GM21381 (cell line): ENCODE data around the gene NCKAP5.

Source experiments
- ATAC-seq: cut with Tn5 transposase; IDR thresholded peaks from one replicate; pipeline ENCODE4 v1.9.1; 2021; ENCODE audit warnings: mild to moderate bottlenecking, moderate library complexity; ENCODE audit not compliant: unreplicated experiment

Gene NCKAP5

DNA sequence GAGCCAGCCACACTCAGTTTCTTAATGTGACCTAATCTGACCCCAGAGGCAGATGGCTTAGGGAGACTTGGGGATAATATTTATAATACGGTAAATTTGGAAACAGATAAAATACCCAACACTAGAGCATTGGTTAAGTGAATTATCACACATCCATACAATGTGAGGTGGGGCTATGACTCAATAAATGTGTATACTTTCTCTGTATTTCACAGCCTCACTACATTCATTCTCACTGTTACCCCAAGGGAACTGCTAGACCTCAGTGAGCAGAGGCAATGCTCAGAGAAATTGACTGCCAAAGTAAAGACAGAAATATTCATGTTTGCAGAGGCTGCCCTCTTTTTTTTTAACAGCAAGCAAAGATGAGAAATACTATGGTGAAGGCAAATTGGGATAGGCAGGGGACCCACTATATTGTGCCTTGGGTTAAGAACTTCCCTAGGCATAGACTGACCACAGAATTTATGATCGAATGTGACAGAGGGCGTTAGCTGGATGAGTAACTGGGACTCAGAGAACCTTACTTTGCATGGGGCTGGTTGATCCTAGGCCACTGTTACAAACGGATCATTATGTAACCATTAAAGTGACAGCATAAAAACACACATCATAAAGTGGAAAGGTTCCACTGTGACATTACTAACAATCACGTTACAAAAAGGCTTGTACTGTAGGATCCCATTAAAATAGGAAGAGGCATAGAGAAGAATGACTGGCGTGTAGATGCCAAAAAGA lies 652.3 kb downstream of the NCKAP5 start:
- ATAC-seq: no peak

DNA sequence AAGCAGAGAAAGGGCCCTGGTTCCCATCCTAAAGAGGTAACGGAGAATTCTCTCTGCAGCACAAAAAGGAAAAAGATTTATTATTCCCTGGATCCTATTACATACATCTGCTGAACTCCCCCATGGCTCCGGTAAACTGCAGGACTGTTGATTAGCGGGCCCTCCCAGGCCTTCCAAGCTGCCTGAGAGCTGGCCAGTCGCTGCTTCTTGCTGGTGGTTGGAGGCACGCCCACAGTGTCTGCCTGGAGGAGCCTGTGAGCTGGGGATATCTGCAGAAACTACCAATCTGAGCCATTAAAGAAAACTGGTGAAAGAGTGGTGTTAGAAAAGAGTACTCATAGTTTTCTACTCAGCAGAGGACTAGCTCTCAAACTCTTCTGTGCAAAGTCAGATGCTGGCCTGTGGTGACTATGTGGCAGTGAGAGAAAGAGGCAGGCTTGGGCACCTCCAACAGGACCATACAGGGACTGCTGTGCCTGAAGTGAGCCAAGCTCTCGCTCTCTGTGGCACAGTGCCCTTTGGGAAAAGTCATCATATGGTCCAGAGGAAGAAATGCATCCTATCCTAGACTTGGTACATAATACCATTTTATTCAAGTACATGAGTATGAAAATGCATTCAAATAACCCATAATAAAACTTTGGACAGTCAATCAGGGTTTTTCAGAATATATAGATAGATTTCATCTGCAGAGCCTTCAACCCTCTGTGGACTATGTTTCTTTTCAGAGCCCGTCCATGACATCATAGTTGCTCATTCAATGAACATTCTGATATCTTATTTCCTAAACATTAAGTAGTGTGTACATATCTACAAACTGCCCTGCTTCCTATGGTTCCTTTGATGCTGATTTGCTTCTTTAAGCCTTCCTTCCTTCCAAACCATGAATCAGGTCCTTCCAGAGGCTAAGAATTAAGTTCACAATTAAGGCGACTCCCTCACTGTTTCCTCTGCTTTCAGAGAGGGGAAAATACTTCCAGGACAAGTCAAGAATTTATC lies 656.2 kb downstream of the NCKAP5 start:
- ATAC-seq: no peak

DNA sequence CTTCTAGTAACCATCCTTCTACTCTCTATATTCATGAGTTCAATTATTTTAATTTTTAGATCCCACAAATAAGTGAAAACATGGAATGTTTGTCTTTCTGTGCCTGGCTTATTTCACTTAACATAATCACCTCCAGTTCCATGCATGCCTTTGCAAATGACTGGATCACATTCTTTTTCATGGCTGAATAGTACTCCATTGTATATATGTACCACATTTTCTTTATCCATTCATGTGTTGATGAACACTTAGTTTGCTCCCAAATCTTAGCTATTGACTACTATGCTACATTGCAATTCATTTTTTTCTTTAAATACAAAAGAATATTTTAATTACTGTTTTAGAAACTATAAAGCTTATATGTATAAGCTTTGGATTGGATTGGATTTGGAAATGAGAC lies 657.8 kb downstream of the NCKAP5 start:
- ATAC-seq: no peak

DNA sequence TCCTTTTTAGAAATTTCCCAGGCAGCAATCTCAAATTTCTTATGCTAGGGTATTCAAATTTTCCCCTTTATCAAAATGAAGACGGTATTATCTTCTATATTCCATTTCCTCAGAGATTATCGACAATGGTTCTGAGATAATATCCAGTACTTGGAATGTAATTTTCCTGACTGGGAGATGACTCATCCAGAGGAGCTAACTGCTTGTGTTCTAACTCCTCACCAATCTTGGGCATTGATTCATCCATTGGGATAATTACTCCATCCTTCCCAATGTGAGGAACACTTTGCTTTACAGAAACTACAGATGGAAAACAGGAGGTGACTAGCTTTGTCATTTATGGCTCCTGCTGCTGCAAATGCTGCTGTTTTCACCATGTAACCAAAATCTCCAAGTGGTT lies 658.8 kb downstream of the NCKAP5 start:
- no peak for ATAC-seq

- ATAC-seq: no peak
These were observed 664.0 kb downstream of the NCKAP5 start for GRCh38 chr2:132904142-132904842.

DNA sequence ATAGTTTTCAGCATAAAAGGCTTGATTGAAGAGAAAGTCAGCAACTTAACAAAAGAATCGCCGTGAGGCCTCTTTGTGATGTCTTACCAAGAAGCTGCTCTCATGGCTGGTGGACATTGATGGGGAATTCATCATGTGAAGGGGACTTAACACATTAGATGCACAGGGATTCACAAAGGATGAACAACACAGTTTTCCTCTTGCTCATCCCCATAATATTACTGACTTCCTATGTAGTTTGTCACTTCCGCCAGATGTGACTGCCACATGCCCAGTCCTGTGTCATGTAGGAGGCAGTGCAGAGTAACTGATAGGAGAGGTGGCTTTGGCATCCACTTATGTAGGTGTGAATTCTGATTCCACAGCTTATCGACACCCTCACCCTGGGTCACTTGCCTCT lies 665.6 kb downstream of the NCKAP5 start:
- no peak for ATAC-seq

DNA sequence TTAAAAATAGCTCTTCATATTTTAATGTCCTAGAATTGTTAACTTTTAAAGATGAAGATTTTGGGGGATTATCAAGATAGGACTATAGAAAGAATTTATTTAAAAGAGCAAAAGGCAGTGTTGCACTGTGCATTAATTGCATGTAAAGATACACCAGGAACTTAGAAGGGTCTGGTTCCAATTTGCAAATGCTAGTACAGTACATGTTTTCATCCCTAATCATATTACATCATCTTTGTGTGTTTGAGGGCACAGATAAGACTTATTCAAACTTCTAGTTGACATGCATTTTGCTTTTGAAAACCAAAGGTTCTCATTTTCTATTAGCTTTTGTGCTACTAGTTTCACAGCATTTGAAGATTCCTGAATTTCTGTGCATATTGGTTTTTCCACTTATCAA lies 666.6 kb downstream of the NCKAP5 start:
- no peak for ATAC-seq

GRCh38 chr2:132897111-132897510 lies 671.2 kb downstream of the NCKAP5 start:
- no peak for ATAC-seq

- ATAC-seq: no peak
These were observed 672.2 kb downstream of the NCKAP5 start for GRCh38 chr2:132896073-132896472.

- ATAC-seq: no peak
These were observed 676.8 kb downstream of the NCKAP5 start for GRCh38 chr2:132891498-132891897.

DNA sequence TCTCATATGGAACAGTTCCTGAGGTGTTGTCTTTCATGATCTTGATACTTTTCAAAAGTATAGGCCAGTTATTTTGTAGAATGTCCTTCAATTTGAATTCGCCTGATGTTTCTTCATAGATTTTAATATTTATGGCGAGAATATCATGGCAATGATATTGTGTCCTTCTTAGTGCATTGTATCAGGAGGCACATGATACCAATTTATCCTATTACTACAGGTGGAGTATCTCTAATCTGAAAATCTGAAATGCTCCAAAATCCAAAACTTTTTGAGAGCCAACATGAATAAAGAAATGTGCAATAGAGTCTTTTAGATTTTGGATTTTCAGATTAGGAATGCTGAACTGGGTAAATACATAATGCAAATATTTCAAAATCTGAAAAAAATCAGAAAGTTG lies 681.7 kb downstream of the NCKAP5 start:
- ATAC-seq: no peak

GRCh38 chr2:132884705-132885104 lies 683.6 kb downstream of the NCKAP5 start:
- ATAC-seq: no peak

- ATAC-seq: no peak
These were observed 684.0 kb downstream of the NCKAP5 start for GRCh38 chr2:132884292-132884691.

- no peak for ATAC-seq
These were observed 684.8 kb downstream of the NCKAP5 start for GRCh38 chr2:132883430-132883829.

- ATAC-seq: no peak
These were observed 686.7 kb downstream of the NCKAP5 start for GRCh38 chr2:132881546-132881945.

GRCh38 chr2:132877923-132878322 lies 690.3 kb downstream of the NCKAP5 start:
- no peak for ATAC-seq

DNA sequence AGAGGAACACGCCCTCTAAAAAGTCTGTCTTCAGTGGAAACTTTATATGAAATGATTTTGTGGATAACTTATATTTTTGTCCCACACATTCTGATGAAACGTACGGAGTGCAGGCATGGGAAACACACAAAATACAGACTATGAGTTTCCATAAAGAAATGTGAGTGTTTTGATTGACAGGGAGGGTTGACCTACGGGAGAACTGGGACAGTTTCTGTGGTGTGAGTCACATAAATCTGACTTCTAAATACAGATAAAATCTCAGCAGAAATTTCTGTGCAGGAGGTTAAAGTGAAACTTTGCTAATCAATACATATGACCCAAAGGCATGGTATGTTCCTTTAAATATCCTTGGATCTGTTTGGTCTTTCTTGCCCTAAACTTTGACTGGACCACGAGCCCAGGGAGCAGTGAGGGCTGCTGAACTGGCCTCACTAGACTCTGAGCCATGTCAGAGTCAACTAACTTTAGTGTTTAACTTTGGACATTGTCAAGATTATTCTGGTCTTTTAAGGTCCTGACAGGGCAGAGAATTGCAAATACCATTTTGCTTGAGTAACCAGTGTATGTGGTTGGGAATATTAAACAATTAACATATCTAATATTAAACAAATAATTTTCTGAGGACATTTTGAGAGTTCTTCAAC lies 691.4 kb downstream of the NCKAP5 start:
- ATAC-seq: no peak

DNA sequence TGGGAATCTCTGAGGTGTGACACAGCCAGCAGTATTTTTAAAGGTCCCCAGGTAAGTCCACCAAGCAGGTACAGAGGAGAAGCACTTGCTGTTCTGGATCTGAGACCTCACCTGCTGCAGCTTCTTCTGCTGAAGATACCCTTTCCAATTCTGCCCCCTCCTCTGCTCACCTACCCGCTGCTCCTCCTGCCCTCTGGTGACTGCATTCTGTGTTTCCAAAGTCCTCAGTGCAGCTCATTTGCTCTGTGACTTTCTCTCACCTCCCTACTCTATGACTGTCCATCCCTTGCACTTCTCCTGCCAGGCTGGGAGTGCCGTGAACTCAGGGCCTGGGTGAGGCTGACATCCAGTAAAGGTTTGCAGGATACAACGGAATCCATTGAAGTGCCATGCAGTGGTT lies 693.1 kb downstream of the NCKAP5 start:
- no peak for ATAC-seq

GRCh38 chr2:132873738-132874137 lies 694.5 kb downstream of the NCKAP5 start:
- no peak for ATAC-seq

DNA sequence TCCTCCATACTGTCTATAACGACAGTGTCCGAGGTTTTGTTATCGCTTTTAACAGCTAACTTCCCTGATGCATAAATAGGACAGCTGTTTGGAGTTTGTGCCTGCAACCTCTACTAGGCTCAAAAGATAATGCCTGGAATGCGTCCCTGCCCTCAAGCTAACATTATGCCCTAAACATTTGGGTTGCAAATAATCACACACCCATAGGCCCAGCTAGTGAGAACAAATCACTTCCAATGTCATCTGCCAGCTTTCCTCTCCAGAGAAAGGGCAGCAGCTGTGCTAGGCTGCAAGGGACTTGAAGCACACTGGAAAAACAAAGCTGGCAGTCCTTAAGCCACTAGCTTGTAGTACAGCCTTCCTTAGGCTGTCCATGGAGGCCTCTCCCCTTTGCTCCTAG lies 696.4 kb downstream of the NCKAP5 start:
- no peak for ATAC-seq

GRCh38 chr2:132863961-132864360 lies 704.3 kb downstream of the NCKAP5 start:
- ATAC-seq: no peak
